WTC11 (cell line): Measurements from ENCODE around the gene TNK2. TPM values are rescaled to one million over a fixed set of nuclear protein-coding genes. Genes with fewer than 3 reads are reported as not detected.

Experiments
- ATAC-seq: fragments of 200-7000 bp; cut with Tn5 transposase; 2 replicates; pipeline ENCODE4 v1.10.0; 2021; ENCODE audit warnings: mild to moderate bottlenecking, moderate library complexity
- CTCF ChIA-PET: fragments of 300-600 bp; sonication (Branson Sonifier 250); formaldehyde crosslinking; loops from one replicate; lab custom pipeline; 2021; ENCODE audit warnings: antibody characterized with exemption; lab: Charles Lee
- POLR2A ChIA-PET: fragments of 350-600 bp; sonication (Branson Sonifier 250); formaldehyde crosslinking; loops from one replicate; lab custom pipeline; 2021; ENCODE audit warnings: antibody characterized with exemption; lab: Charles Lee
- DNase-seq: peaks from one replicate; pipeline ENCODE4 v3.0.0; 2021; ENCODE audit warnings: low spot score
- H3K27ac Mint-ChIP-seq: 2 replicates; pipeline ENCODE4 v1.8.0; 2021; ENCODE audit warnings: mixed read lengths
- H3K27me3 Mint-ChIP-seq: 2 replicates; pipeline ENCODE4 v1.8.0; 2021; ENCODE audit warnings: low read depth, mild to moderate bottlenecking, moderate library complexity, mixed read lengths
- H3K36me3 Mint-ChIP-seq: 2 replicates; pipeline ENCODE4 v1.8.0; 2021; ENCODE audit warnings: mixed read lengths
- H3K4me1 Mint-ChIP-seq: 2 replicates; pipeline ENCODE4 v1.8.0; 2022; ENCODE audit warnings: mixed read lengths
- H3K4me3 Mint-ChIP-seq: 2 replicates; pipeline ENCODE4 v1.8.0; 2021; ENCODE audit warnings: mild to moderate bottlenecking, moderate library complexity, mixed read lengths
- H3K9me3 Mint-ChIP-seq: 2 replicates; pipeline ENCODE4 v1.8.0; 2021; ENCODE audit warnings: mixed read lengths
- CBFB ChIP-seq: sonication (generic); formaldehyde crosslinking; IDR thresholded peaks from 2 replicates; pipeline ENCODE4 v1.8.1; 2022; ENCODE audit warnings: mild to moderate bottlenecking, low read depth, missing genetic modification reagents
- CREM ChIP-seq: sonication (generic); formaldehyde crosslinking; IDR thresholded peaks from 2 replicates; pipeline ENCODE4 v1.8.1; 2022; ENCODE audit warnings: mild to moderate bottlenecking, missing genetic modification reagents, moderate library complexity
- KAT7 ChIP-seq: sonication (generic); formaldehyde crosslinking; IDR thresholded peaks from 2 replicates; pipeline ENCODE4 v1.8.1; 2023; ENCODE audit warnings: missing genetic modification reagents, mild to moderate bottlenecking, borderline replicate concordance
- NFYB ChIP-seq: sonication (generic); formaldehyde crosslinking; conservative IDR thresholded peaks from 2 replicates; pipeline ENCODE4 v1.8.0; 2022; ENCODE audit warnings: low read depth, missing genetic modification reagents
- NR2C2 ChIP-seq: sonication (generic); formaldehyde crosslinking; IDR thresholded peaks from 2 replicates; pipeline ENCODE4 v1.8.0; 2022; ENCODE audit warnings: mild to moderate bottlenecking, missing genetic modification reagents
- ZNF263 ChIP-seq: sonication (generic); formaldehyde crosslinking; IDR thresholded peaks from 2 replicates; pipeline ENCODE4 v1.8.1; 2022; ENCODE audit warnings: low read depth, mild to moderate bottlenecking, moderate library complexity, missing genetic modification reagents
- total RNA-seq: library from RNA; stranded (reverse); gene quantifications from 3 replicates; pipeline ENCODE4 v1.2.3, GENCODE V29; 2021
- TF ChIP-seq, protein P1 (sequence below): fragments of 200-600 bp; IDR thresholded peaks from 2 replicates; pipeline ENCODE4 v1.8.0; 2022; ENCODE audit warnings: antibody characterized with exemption
- TF ChIP-seq, protein P2 (sequence below): sonication (generic); formaldehyde crosslinking; IDR thresholded peaks from 2 replicates; pipeline ENCODE4 v1.8.0; 2023; ENCODE audit warnings: mild to moderate bottlenecking, missing genetic modification reagents
- TF ChIP-seq, protein P3 (sequence below): sonication (generic); formaldehyde crosslinking; IDR thresholded peaks from 2 replicates; pipeline ENCODE4 v1.8.0; 2023; ENCODE audit warnings: missing genetic modification reagents, mild to moderate bottlenecking, borderline replicate concordance
- TF ChIP-seq, protein P4 (sequence below): sonication (generic); formaldehyde crosslinking; IDR thresholded peaks from 2 replicates; pipeline ENCODE4 v1.8.1; 2023; ENCODE audit warnings: mild to moderate bottlenecking, missing genetic modification reagents
- TF ChIP-seq, protein P5 (sequence below): sonication (generic); formaldehyde crosslinking; IDR thresholded peaks from 2 replicates; pipeline ENCODE4 v1.8.0; 2022; ENCODE audit warnings: mild to moderate bottlenecking, missing genetic modification reagents
- TF ChIP-seq, protein P6 (sequence below): fragments of 250-450 bp; sonication (Bioruptor Pico); IDR thresholded peaks from 2 replicates; pipeline ENCODE4 v1.9.0; 2021; ENCODE audit warnings: moderate library complexity, mild to moderate bottlenecking, inconsistent platforms, borderline replicate concordance
- TF ChIP-seq, protein P7 (sequence below): fragments of 250-450 bp; sonication (Bioruptor Pico); conservative IDR thresholded peaks from 2 replicates; pipeline ENCODE4 v1.9.0; 2021; ENCODE audit warnings: mild to moderate bottlenecking
- TF ChIP-seq, protein P8 (sequence below): sonication (generic); formaldehyde crosslinking; IDR thresholded peaks from 2 replicates; pipeline ENCODE4 v1.8.1; 2023; ENCODE audit warnings: mild to moderate bottlenecking, missing genetic modification reagents

Gene TNK2
- total RNA-seq, 1 experiment from 2014 or later, result 58.4 TPM

DNA sequence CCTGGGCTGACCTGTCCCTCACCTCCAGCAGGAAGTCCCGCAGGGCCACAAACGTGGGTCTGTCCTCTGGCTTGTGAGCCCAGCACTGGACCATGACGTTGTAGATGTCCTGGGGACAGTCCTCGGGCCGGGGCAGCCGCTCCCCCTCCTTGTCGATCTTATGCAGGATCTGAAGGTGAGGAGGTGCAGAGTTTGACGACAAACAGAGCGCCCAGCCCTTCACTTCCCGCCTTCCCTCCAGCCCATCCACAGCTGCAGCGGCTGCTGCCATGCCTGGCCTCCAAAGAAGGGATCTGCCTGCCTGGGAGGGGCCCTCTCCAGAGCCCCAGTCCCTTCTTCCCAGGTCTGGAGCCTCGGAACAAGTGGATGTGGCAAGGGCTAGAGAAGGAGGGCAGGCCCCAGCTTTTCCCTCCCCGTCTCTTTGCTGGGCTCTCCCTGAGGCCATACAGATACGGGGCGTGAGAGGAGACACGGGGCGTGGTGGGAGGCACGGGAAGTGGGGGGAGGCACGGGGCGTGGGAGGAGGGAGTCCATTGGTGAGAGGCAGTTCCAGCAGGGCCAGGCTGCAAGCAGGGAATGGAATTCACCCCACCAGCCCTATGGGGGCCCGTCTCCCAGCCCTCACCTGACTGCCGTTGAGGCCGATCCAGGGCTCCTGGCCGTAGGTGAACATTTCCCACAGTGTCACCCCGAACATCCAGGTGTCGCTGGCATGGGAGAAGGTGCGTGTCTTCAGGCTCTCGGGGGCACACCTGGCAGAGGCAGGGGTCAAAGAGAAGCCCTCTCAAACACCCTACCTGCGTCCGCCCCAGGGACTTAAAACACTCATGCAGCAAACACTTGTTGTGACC lies 29.7 kb downstream of the TNK2 start (continued):
- TF ChIP-seq, protein P1, sequence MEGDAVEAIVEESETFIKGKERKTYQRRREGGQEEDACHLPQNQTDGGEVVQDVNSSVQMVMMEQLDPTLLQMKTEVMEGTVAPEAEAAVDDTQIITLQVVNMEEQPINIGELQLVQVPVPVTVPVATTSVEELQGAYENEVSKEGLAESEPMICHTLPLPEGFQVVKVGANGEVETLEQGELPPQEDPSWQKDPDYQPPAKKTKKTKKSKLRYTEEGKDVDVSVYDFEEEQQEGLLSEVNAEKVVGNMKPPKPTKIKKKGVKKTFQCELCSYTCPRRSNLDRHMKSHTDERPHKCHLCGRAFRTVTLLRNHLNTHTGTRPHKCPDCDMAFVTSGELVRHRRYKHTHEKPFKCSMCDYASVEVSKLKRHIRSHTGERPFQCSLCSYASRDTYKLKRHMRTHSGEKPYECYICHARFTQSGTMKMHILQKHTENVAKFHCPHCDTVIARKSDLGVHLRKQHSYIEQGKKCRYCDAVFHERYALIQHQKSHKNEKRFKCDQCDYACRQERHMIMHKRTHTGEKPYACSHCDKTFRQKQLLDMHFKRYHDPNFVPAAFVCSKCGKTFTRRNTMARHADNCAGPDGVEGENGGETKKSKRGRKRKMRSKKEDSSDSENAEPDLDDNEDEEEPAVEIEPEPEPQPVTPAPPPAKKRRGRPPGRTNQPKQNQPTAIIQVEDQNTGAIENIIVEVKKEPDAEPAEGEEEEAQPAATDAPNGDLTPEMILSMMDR, result no peak

DNA sequence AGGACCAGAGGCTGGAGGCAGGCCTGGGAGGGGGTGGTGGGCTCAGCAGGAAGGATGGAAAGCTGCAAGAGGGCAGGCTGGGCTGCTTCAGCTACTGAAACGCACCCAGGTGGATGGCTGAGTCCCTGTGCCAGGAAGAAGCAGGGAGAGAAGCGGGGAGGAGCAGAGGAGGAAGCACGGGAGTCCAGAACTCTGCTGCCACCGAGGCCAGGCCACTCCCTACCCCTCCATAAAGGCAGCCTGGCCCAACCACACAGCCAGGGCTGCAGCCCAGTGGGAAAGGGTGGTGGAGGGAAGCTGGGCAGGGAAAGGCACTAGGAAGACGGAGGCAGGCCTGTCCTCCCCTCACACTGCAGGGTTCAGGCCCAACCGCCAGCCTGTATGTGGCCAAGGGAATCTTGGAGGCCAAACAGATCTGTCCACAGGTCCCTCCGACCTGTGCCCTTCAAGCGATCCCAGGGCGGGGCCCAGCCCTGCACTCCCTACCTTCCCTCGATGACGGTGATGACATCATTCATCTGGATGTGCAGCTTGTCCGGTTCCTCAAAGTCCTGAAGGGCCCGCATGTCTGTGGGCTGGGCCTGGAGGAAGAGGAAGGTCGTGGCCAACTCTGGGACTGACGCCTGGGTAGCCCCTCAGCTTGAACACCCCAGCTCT lies 30.5 kb downstream of the TNK2 start:
- Mint-ChIP-seq H3K27me3 (no peaks in the 10 kb centered on the region), H3K27ac (no peak overlapping the region), H3K4me3 (no peak overlapping the region), H3K4me1 (no peaks in the 10 kb centered on the region), H3K36me3 (no peaks in the 10 kb centered on the region; the same call in 1 of the 2 replicates), H3K9me3 (no peaks in the 10 kb centered on the region)
- ChIA-PET CTCF (interaction anchor here (1.3 to 2.4 kb wide), 2 partner anchors 15 to 17 kb away, joined by 7 to 8 read pairs; no protein-coding TSS in a partner anchor), POLR2A (no interaction called here)
- TF ChIP-seq, protein P2, sequence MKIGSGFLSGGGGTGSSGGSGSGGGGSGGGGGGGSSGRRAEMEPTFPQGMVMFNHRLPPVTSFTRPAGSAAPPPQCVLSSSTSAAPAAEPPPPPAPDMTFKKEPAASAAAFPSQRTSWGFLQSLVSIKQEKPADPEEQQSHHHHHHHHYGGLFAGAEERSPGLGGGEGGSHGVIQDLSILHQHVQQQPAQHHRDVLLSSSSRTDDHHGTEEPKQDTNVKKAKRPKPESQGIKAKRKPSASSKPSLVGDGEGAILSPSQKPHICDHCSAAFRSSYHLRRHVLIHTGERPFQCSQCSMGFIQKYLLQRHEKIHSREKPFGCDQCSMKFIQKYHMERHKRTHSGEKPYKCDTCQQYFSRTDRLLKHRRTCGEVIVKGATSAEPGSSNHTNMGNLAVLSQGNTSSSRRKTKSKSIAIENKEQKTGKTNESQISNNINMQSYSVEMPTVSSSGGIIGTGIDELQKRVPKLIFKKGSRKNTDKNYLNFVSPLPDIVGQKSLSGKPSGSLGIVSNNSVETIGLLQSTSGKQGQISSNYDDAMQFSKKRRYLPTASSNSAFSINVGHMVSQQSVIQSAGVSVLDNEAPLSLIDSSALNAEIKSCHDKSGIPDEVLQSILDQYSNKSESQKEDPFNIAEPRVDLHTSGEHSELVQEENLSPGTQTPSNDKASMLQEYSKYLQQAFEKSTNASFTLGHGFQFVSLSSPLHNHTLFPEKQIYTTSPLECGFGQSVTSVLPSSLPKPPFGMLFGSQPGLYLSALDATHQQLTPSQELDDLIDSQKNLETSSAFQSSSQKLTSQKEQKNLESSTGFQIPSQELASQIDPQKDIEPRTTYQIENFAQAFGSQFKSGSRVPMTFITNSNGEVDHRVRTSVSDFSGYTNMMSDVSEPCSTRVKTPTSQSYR, result no peak
- no peak for TF ChIP-seq CBFB (CRISPR knock-in tag)
- TF ChIP-seq, protein P3, sequence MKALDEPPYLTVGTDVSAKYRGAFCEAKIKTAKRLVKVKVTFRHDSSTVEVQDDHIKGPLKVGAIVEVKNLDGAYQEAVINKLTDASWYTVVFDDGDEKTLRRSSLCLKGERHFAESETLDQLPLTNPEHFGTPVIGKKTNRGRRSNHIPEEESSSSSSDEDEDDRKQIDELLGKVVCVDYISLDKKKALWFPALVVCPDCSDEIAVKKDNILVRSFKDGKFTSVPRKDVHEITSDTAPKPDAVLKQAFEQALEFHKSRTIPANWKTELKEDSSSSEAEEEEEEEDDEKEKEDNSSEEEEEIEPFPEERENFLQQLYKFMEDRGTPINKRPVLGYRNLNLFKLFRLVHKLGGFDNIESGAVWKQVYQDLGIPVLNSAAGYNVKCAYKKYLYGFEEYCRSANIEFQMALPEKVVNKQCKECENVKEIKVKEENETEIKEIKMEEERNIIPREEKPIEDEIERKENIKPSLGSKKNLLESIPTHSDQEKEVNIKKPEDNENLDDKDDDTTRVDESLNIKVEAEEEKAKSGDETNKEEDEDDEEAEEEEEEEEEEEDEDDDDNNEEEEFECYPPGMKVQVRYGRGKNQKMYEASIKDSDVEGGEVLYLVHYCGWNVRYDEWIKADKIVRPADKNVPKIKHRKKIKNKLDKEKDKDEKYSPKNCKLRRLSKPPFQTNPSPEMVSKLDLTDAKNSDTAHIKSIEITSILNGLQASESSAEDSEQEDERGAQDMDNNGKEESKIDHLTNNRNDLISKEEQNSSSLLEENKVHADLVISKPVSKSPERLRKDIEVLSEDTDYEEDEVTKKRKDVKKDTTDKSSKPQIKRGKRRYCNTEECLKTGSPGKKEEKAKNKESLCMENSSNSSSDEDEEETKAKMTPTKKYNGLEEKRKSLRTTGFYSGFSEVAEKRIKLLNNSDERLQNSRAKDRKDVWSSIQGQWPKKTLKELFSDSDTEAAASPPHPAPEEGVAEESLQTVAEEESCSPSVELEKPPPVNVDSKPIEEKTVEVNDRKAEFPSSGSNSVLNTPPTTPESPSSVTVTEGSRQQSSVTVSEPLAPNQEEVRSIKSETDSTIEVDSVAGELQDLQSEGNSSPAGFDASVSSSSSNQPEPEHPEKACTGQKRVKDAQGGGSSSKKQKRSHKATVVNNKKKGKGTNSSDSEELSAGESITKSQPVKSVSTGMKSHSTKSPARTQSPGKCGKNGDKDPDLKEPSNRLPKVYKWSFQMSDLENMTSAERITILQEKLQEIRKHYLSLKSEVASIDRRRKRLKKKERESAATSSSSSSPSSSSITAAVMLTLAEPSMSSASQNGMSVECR (CRISPR knock-in tag), result no peak
- TF ChIP-seq NFYB (CRISPR knock-in tag), result no peak
- TF ChIP-seq, protein P4, sequence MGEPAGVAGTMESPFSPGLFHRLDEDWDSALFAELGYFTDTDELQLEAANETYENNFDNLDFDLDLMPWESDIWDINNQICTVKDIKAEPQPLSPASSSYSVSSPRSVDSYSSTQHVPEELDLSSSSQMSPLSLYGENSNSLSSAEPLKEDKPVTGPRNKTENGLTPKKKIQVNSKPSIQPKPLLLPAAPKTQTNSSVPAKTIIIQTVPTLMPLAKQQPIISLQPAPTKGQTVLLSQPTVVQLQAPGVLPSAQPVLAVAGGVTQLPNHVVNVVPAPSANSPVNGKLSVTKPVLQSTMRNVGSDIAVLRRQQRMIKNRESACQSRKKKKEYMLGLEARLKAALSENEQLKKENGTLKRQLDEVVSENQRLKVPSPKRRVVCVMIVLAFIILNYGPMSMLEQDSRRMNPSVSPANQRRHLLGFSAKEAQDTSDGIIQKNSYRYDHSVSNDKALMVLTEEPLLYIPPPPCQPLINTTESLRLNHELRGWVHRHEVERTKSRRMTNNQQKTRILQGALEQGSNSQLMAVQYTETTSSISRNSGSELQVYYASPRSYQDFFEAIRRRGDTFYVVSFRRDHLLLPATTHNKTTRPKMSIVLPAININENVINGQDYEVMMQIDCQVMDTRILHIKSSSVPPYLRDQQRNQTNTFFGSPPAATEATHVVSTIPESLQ, result no peak
- TF ChIP-seq, protein P5, sequence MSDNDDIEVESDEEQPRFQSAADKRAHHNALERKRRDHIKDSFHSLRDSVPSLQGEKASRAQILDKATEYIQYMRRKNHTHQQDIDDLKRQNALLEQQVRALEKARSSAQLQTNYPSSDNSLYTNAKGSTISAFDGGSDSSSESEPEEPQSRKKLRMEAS (CRISPR knock-in tag), result no peak
- no peak for TF ChIP-seq ZNF263
- no peak for TF ChIP-seq KAT7
- TF ChIP-seq, protein P6, sequence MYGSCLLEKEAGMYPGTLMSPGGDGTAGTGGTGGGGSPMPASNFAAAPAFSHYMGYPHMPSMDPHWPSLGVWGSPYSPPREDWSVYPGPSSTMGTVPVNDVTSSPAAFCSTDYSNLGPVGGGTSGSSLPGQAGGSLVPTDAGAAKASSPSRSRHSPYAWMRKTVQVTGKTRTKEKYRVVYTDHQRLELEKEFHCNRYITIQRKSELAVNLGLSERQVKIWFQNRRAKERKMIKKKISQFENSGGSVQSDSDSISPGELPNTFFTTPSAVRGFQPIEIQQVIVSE (CRISPR knock-in tag), result no peak
- TF ChIP-seq, protein P7, sequence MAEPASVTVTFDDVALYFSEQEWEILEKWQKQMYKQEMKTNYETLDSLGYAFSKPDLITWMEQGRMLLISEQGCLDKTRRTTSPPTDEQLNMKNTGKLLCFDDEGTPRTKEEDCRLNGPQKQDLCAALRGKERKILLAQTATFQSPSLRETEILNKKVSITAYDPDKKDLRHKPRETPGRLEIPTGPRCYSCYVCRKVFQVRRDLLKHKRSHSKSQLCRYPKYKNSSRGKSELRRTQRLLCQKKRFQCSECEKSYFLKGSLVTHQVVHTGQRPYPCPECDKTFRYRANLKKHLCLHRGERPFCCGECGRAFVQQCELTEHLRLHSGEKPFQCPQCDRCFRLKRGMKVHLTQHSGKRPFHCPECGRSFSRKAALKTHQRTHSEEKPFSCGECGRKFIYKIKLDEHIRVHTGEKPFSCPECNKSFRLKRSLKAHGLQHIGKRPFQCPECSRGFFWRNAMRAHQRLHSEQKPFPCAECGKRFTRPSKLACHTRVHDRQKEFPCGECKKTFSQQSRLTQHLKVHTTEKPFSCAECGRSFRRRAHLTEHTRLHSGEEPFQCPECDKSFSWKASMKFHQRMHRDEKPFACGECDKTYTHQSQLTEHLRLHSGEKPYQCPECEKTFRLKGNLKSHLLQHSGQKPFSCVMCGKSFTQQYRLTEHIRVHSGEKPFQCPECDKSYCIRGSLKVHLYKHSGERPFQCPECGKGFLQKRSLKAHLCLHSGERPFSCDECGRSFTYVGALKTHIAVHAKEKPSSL, result no peak
- no peak for TF ChIP-seq CREM (CRISPR knock-in tag)
- no peak for TF ChIP-seq NR2C2 (CRISPR knock-in tag)
- TF ChIP-seq, protein P8, sequence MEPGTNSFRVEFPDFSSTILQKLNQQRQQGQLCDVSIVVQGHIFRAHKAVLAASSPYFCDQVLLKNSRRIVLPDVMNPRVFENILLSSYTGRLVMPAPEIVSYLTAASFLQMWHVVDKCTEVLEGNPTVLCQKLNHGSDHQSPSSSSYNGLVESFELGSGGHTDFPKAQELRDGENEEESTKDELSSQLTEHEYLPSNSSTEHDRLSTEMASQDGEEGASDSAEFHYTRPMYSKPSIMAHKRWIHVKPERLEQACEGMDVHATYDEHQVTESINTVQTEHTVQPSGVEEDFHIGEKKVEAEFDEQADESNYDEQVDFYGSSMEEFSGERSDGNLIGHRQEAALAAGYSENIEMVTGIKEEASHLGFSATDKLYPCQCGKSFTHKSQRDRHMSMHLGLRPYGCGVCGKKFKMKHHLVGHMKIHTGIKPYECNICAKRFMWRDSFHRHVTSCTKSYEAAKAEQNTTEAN (CRISPR knock-in tag), result no peak
- ATAC-seq (no peak), DNase-seq (no peak)
